GM19397 (cell line): Measurements from ENCODE around the gene SPACA5.
A peak's percentile ranks its signal among the peaks of the same experiment; 100 is the strongest.
"Not testable (repeated sequence)": the region's sequence is repeated elsewhere in the genome, so short reads cannot be mapped to it uniquely, and the experiment has no call there.

Source experiments
- ATAC-seq: cut with Tn5 transposase; IDR thresholded peaks from one replicate; pipeline ENCODE4 v1.9.1; 2021; ENCODE audit warnings: mild to moderate bottlenecking, moderate library complexity; ENCODE audit not compliant: unreplicated experiment

The SPACA5 gene

DNA sequence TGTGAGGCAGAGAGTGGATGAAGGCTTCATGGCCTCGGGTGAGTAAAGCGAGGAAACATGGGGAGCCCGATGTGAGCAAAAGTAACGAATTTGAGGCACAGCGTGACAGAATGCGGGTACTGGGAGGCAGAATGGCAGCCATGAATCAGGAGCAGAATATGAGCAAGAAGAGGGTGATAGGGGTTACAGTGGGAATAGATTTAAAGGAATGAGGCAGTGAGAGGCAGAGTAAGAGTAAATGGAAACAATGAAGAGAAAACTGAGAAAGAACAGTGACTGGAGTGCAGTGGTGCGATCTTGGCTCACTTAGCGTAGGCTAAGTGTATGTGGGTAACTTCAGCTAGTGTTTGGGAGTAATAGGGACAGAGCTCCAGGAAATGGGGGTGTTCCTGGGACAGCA lies at the start of gene SPACA5:
SPACA5 (plus strand) TSS at position 301 of the 400 bp plus-strand sequence. CDS start 815 bp downstream, outside the sequence.
- not testable (repeated sequence) for ATAC-seq

DNA sequence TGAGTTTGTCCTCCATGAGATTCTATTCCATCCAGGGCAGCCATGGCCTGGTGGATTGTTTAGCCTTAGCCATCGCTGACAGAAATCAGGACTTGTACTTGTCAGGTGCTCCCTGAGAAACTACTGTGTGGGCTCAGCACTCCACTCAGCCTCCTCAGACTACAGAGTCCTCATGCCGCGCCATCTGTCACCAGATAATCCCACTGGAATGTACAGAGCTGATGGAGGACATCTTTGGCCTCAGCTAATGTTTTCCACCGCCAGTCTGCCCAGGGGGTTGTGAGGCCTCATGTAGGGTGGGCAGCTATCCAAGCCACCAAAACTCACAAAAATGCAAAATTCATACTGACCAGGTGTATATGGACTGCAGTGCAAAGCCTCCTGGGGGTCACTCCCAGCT lies 48.6 kb upstream of the SPACA5 start:
- not testable (repeated sequence) for ATAC-seq

DNA sequence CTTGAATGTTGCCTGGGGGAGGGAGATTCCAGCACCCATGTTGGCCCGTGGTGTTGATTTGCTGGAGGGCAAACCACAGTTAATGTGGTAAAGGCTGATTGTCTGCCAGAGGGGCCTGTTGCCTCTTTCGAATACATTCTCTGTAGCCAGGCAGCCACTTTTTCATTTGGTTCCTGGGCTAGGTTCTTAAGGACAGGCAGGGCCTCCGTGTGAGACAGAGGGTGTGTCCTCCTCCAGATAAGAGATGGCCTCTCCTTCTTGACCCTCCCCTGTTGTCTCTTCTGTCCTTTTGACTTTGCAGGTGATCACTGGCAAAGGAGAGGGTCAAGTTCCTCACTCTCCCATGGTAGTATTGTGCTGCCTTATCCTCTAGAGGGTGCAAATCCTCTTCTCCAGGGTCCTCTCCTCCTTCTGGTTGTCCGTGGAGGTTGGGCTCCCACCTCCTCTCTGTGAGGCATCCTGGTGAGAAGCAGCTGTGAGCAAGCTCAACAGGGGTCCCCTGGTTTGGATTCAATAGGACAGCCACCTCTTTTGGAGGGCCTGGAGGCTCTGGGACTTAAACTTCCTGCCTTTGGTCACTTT lies 47.9 kb upstream of the SPACA5 start:
- ATAC-seq = no peak

DNA sequence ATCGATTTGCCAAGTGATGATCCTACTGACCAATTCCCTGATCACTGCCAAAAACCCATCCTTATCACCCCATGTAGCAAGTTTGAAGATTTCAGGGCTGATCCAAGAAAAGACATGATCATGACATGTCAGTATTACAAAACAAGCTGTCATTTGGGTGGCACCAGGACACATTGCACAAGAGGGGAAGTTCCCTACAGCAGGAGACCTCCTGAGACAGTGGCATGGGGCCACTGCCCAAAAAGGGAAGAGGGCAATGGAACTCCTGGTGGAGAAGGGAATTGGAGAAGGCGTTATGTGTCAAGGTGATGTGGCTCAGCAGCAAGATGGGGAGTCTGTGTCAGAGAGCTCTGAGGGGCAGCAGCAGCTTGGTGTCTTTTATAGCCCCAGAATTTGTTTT lies 46.4 kb upstream of the SPACA5 start:
- no peak for ATAC-seq

DNA sequence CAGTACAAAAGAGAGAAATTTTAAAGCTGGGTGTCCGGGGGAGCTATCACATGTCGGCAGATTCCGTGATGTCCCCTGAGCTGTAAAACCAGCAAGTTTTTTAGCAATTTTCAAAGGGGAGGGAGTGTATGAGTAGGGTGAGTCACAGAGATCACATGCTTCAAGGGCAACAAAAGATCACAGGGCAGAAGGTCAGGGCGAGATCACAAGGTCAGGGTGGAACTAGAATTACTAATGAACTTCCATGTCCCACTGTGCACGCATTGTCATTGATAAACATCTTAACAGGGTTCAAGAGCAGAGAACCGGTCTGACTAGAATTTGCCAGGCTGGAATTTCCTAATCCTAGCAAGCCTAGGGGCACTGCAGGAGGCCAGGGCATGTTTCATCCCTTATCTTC lies 45.0 kb upstream of the SPACA5 start:
- ATAC-seq = not testable (repeated sequence)

DNA sequence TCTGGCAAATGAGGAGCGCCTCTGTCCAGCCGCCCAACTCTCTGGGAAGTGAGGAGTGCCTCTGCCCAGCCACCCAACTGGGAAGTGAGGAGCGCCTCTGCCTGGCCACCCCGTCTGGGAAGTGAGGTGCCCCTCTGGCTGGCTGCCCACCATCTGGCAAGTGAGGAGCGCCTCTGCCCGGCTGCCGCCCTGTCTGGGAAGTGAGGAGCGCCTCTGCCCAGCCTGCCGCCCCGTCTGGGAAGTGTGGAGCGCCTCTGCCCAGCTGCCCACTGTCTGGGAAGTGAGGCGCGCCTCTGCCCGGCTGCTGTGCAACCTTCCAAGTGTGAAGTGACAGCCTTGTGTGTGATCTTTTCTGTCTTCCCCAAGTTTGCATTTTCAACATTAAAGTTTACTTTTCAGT lies 41.3 kb upstream of the SPACA5 start:
- ATAC-seq = not testable (repeated sequence)

DNA sequence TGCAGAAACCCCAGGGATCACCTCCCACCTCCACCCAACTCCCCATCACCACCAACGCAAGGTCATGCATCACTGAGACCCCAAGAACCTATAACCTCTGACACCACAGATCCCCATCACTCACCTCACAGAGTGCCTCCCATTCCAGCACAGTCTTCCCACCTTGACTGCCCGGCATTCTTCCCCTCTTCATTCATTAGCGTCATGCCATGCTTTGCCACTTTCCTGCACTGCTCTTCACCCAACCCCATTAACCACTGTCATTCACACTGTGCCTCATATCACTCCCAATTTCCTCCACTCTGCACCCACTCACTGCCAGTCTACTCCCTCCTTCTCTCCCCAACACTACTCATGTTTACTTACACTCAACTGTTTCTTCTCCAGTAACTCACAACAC lies 33.6 kb upstream of the SPACA5 start:
- ATAC-seq = no peak

DNA sequence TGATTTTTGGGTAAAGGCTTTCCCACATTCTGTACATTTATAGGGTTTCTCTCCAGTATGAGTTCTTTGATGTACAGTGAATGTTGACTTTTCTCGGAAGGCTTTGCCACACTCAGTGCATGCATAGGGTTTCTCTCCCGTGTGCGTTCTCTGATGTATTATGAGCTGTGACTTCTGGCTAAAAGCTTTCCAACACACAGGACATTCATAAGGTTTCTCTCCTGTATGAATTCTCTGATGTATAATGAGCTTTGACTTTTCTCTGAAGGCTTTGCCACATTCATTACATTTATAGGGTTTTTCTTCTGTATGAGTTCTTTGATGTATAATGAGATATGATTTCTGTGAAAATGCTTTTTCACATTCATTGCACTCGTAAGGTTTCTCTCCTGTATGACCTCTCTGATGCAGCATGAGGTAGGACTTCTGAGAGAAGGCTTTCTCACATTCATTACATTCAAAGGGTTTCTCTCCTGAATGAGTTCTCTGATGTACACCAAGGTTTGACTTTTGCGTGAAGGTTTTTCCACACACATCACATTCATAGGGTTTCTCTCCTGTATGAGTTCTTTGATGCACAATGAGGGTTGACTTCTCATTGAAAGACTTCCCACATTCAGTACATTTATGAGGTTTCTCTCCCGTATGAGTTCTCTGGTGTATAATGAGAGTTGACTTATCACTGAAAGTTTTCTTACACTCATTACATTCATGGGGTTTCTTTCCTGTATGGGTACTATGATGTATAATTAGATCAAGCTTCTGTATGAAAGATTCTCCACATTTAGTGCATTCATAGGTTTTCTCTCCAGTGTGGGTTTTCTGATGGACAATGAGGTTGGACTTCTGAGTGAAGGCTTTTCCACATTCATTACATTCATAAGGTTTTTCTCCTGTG lies 30.3 kb upstream of the SPACA5 start:
- no peak for ATAC-seq

DNA sequence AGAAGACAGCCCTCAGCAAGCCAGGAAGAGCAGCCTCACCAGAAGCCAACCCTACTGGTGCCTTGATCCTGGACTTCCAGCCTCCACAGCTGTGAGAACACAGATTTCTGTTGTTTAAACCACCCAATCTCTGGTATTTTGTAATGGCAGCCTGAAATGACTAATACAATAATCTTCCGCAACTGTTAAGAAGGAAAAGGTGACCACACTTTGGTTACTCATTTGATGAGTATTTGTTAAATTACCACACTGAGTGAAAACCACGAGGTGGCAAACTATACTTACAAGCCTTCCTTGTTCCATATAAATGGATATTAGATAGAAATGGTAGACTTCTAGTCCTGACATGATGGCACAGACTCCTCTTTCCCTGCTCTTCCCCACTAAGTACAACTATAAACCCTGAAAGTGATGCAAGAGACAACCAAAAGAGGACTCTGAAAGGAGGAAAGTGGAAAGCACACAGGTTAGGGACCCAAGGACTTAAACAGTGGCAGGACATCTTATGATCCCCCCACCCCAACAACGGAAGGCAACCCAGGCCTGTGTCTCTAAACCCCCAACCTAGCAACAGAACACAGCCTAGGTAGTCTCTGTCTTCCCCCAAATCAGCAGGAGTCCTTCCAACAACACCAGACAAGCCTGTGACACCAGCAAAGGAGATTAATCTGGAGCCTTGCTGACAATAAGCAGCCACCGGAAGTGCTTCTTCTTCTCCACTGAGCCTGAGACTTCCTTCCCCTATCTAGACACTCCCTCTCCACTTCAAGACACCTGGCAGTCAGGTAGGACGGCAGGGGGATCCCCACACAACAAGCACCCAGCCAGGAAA lies 15.3 kb upstream of the SPACA5 start:
- no peak for ATAC-seq

DNA sequence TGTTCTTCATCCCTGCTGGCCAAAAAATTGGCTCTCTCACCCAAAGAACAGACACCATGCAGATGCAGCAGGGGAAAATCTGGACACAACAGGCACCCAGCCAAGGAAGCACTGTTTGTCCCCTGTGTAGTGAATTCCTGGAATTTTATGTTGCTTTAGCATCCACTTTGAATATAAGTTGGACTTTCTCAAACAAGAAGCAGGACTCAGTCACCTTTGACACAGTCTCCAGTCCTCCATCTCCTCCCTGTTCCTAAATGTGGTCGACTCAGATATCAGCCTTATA lies 14.8 kb upstream of the SPACA5 start:
- no peak for ATAC-seq

DNA sequence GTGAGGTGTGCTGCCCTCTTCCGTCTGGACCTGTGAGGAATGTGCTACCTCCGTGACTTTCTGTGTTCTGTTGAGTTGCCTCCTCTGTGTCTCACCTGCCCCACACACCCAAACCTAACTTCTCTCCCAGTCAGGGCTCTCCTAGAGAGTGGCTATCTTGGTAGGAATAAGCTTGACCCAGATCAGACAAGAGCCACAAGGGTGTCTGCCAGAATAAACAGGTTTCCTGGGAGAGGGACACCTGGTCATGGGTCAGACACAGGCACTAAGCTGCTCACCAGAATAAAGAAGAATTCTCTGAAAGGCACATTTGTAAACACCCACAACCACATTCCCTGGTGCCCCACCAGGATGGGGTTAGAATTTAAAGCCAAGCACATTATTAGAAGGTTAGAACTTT lies 14.1 kb upstream of the SPACA5 start:
- ATAC-seq = no peak

DNA sequence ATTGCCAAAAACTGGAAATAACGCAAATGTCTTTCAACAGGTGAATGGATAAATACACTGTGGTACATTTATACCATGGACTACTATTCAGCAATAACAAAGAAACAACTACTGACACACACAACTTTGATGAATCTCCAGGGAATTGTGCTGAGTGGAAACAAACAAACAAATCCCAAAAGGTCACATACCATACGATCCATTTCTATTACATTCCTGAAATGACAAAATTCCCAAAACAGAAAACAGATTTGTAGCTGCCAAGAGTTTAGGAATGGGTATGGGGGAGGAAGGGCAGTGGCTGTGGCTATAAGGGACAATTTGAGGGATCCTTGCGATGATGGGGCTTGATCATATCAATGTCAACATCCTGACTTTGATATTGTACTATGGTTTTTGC lies 5.5 kb upstream of the SPACA5 start:
- ATAC-seq = no peak

DNA sequence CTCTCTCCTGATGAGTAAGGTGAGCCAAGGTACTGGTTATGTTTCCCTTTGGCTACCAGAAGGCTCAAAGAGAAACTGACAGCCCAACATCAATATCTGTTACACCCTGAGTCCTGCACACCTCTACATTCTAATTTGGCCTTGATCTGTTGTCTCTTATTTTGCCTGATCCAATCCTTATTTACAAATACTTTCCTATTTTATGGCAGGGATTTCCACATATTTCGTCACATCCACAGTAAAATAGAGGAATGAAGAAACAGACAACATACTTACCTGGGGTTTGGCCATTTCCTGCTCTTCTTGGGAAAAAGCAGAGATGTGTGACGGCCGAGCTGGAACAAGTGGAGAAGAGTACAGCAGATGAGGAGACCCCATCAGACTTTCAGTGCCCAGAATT lies 4.5 kb upstream of the SPACA5 start:
- no peak for ATAC-seq

DNA sequence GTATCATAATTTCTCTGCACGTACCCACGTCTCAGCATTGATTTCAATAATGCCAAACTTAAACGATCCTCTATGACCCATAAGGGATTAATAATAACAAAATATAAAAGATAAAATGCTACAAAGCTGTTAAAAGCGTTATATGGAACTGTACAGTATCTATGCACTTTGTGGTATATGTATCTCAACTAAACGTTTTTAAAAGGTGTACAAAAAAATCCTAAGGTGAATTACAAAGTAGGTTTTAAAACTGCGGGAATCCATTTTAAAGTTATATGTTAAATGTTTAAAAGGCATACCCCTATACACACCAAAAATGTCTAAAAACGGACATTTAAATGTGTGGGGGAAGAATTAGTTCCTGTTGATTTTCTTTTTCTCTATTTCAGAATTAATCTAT lies 3.9 kb upstream of the SPACA5 start:
- ATAC-seq = no peak

DNA sequence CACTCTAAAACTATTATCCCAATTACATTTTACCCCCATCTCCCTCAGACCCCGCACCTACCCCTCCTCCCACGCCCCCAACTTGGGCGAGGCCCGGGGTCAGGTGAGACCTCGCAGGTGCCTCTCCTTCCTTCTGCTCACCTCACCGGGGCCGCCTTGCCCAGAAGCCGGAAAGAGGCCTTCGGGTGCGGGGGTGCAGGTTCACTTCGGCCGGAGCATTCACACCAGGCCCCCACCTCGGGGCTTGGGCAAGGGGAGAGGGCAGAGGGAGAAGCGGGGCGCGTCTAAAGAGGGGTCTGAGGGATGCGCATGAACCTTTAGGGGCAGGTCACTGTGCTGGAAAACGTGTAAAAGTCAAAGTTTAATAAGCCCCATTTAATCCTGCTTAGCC lies 3.4 kb upstream of the SPACA5 start:
- ATAC-seq = no peak

DNA sequence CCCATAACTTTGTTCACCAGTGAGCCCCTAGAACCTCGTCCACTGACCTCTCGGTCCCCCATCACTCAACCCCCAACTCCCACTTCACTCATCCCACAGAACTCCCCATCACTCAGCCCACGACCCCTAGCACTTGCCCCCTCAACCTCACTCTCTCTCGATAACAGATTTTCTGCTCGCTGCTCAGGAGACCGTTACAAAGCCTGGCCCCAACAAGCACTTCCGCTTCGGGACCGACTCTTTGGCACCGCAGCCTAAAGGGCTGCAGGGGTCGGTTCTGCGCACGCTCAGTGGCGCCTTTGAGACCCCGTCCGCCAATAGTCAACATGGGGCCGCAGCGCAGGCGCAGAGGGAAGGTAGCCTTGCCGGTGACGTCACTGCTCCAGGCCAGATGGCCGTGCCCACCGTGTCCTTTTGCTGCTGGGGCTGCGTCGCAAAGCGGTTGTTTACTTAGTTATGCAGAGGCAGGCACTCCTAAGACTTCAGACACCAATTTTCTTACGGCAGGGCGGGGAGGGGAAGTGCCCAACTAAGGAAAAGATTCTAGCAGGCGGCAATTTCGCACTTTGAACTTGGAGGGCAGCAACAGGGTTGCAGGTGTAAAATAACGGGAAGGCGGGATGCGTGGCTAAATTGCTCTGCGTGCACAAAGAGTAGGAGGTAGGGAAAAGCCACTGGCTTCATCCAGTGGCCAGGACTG lies 2.9 kb upstream of the SPACA5 start, which contains the start of gene ZNF182:
ZNF182 (minus strand) TSS at position 232 of the 700 bp plus-strand sequence. CDS start 1,380 bp downstream, outside the sequence.
- ATAC-seq = peak; percentile 97

DNA sequence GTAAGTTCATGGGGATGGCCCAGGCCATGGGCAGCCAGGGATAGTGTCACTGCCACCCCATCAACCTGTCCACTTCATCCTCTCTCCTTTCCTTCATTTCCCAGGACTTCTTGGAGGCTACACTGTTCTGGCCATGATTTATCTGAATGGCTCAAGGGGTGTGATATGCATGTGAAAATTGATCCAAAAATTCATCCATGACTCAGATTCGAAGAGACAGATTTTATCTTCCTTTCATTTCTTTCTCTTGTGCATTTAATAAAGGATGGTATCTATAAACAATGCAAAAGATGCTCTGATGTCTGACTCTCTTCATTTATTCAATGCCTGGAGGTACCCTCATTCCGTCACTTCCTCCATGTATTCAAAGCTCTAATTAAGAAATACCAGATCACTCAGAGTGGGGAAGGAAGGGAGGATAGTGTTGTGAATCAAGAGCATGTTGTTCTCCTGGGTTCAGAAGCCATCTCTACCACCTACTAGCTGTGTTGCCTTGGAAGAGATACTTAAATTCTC lies 2.7 kb downstream of the SPACA5 start:
- ATAC-seq = not testable (repeated sequence)

DNA sequence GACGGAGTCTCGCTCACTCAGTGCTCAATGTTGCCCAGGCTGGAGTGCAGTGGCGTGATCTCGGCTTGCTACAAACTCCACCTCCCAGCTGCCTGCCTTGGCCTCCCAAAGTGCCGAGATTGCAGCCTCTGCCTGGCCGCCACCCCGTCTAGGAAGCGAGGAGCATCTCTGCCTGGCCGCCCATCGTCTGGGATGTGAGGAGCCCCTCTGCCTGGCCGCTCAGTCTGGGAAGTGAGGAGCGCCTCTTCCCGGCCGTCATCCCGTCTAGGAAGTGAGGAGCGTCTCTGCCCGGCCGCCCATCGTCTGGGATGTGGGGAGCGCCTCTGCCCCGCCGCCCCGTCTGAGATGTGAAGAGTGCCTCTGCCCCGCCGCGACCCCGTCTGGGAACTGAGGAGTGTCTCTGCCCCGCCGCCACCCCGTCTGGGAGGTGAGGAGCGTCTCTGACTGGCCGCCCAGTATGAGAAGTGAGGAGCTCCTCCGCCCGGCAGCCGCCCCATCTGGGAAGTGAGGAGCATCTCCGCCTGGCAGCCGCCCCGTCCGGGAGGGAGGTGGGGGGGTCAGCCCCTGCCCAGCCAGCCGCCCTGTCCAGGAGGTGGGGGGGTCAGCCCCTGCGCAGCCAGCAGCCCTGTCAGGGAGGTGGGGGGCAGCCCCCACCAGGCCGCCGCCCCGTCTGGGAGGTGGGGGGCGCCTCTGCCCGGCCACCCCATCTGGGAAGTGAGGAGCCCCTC lies 10.0 kb downstream of the SPACA5 start:
- not testable (repeated sequence) for ATAC-seq

DNA sequence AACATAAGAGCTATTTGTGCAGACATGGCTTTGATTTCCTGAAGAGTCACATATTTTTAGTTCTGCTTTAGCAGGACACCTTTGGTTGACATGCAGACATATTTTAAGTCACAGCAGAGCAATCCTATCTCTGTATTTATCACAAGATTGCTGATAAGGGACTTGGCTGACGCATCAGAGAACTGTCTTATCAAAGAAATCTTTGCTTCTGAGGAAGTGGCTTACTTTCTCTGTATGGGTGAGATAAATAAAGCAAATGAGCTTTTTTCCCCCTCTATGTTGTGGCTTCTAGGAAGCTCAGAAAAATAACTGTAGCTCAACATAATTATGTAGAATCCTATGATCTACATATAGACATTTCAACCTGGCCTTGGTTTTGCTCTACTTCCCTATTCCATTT lies 13.1 kb downstream of the SPACA5 start:
- not testable (repeated sequence) for ATAC-seq

DNA sequence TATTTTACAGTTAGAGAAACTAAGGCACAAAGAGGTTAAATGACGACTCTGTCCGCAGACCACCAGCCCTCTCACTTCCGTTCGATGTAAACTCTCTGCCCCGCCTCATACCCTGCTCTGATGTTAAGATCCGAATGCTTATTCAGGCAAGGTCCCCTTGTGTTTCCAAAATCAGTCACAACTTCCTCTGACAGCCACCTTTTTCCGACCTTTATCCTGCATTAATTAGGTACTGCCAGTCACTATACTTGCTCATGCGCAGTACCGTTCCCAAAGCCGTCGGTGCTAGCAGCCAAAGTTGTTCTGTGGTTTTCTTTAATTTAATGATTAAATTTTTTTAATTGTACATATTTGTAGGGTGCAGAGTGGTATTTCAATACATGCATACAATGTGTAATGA lies 13.7 kb downstream of the SPACA5 start:
- not testable (repeated sequence) for ATAC-seq
